ENCODE results near the gene MYB.

DNA sequence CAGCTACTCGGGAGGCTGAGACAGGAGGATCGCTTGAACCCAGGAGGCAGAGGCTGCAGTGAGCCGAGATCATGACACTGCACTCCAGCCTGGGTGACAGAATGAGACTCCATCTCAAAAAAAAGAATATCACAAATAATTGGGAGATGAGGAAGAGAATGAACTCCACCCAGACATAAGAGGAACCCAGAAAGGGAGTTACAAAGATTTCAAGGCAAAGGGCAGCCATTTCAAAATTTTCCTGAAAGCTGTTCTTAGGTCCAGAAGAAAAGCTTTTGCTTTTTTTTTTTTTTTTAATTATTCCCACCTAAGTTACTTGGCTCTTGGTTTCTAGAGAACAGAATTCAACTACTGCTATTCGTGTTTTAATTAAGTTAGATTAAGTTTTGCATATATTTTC lies 23.8 kb downstream of the MYB start:
- TF ChIP-seq, protein P1, sequence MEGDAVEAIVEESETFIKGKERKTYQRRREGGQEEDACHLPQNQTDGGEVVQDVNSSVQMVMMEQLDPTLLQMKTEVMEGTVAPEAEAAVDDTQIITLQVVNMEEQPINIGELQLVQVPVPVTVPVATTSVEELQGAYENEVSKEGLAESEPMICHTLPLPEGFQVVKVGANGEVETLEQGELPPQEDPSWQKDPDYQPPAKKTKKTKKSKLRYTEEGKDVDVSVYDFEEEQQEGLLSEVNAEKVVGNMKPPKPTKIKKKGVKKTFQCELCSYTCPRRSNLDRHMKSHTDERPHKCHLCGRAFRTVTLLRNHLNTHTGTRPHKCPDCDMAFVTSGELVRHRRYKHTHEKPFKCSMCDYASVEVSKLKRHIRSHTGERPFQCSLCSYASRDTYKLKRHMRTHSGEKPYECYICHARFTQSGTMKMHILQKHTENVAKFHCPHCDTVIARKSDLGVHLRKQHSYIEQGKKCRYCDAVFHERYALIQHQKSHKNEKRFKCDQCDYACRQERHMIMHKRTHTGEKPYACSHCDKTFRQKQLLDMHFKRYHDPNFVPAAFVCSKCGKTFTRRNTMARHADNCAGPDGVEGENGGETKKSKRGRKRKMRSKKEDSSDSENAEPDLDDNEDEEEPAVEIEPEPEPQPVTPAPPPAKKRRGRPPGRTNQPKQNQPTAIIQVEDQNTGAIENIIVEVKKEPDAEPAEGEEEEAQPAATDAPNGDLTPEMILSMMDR (conservative IDR thresholded peaks at IDR 0.05 in 1 of 2, IDR thresholded peaks at IDR 0.05 in 1 of 2; ENCODE audit: low read depth in 1 of 2, low read length in 2 of 2), result no peak
- no peak for TF ChIP-seq EZH2 (IDR thresholded peaks at IDR 0.05; ENCODE audit: low read length, missing control alignments)

All from fibroblast of lung (primary cell).